ENCODE data around the gene FAM50A. TPM values are rescaled to one million over a fixed set of nuclear protein-coding genes. Genes with fewer than 3 reads are reported as not detected.

FAM50A gene
- total and polyA plus RNA-seq, 2 donors (not counting 1 experiment from before 2014, with no cell fraction given) = 80.1 to 117 TPM

Other genes with a start within 250 kb of the FAM50A start
- gene OPN1MW2, start 224.4 kb upstream of the FAM50A start, total RNA-seq = not detected in 2 replicates
- not detected in 2 replicates for gene OPN1MW2, start 224.4 kb upstream of the FAM50A start, polyA plus RNA-seq
- not detected in 2 replicates for gene OPN1MW3, start 186.6 kb upstream of the FAM50A start, total RNA-seq
- not detected in 2 replicates for gene OPN1MW3, start 186.6 kb upstream of the FAM50A start, polyA plus RNA-seq
- not detected in 2 replicates for gene TEX28, start 149.0 kb upstream of the FAM50A start, total RNA-seq
- not detected in 2 replicates for gene TEX28, start 149.0 kb upstream of the FAM50A start, polyA plus RNA-seq
- gene TKTL1, start 148.3 kb upstream of the FAM50A start, total RNA-seq = not detected in 2 replicates
- not detected in 2 replicates for gene TKTL1, start 148.3 kb upstream of the FAM50A start, polyA plus RNA-seq
- gene FLNA, start 69.5 kb upstream of the FAM50A start, total RNA-seq = 2,298 and 2,728 TPM in 2 replicates
- gene FLNA, start 69.5 kb upstream of the FAM50A start, polyA plus RNA-seq = 654 and 799 TPM in 2 replicates
- gene EMD, start 64.8 kb upstream of the FAM50A start, total RNA-seq = 23.4 and 26.4 TPM in 2 replicates
- 72.1 and 82.4 TPM in 2 replicates for gene EMD, start 64.8 kb upstream of the FAM50A start, polyA plus RNA-seq
- 2,291 and 2,319 TPM in 2 replicates for gene RPL10, start 45.8 kb upstream of the FAM50A start, total RNA-seq
- 4,015 and 4,527 TPM in 2 replicates for gene RPL10, start 45.8 kb upstream of the FAM50A start, polyA plus RNA-seq
- gene DNASE1L1, start 34.9 kb upstream of the FAM50A start, total RNA-seq = 13.9 and 38.5 TPM in 2 replicates
- gene DNASE1L1, start 34.9 kb upstream of the FAM50A start, polyA plus RNA-seq = 11.3 and 13.6 TPM in 2 replicates
- 17.7 and 21.6 TPM in 2 replicates for gene TAFAZZIN, start 32.6 kb upstream of the FAM50A start, total RNA-seq
- gene TAFAZZIN, start 32.6 kb upstream of the FAM50A start, polyA plus RNA-seq = 11.2 and 12.1 TPM in 2 replicates
- gene ATP6AP1, start 15.5 kb upstream of the FAM50A start, total RNA-seq = 38.8 and 59.8 TPM in 2 replicates
- 86.9 and 89.7 TPM in 2 replicates for gene ATP6AP1, start 15.5 kb upstream of the FAM50A start, polyA plus RNA-seq
- gene GDI1, start 7.0 kb upstream of the FAM50A start, total RNA-seq = 53.2 and 86.5 TPM in 2 replicates
- 134 and 162 TPM in 2 replicates for gene GDI1, start 7.0 kb upstream of the FAM50A start, polyA plus RNA-seq
- gene PLXNA3, start 14.1 kb downstream of the FAM50A start, total RNA-seq = 11.6 and 17.8 TPM in 2 replicates
- 18.4 and 24.3 TPM in 2 replicates for gene PLXNA3, start 14.1 kb downstream of the FAM50A start, polyA plus RNA-seq
- 13.4 and 20.5 TPM in 2 replicates for gene LAGE3, start 35.1 kb downstream of the FAM50A start, total RNA-seq
- gene LAGE3, start 35.1 kb downstream of the FAM50A start, polyA plus RNA-seq = 6.1 and 6.4 TPM in 2 replicates
- 39.5 and 42.8 TPM in 2 replicates for gene UBL4A, start 42.5 kb downstream of the FAM50A start, total RNA-seq
- gene UBL4A, start 42.5 kb downstream of the FAM50A start, polyA plus RNA-seq = 17.9 and 21.7 TPM in 2 replicates
- gene SLC10A3, start 46.5 kb downstream of the FAM50A start, total RNA-seq = 13.9 and 15.2 TPM in 2 replicates
- gene SLC10A3, start 46.5 kb downstream of the FAM50A start, polyA plus RNA-seq = 15.5 and 16.0 TPM in 2 replicates
- gene FAM3A, start 72.1 kb downstream of the FAM50A start, total RNA-seq = 30.0 and 30.2 TPM in 2 replicates
- gene FAM3A, start 72.1 kb downstream of the FAM50A start, polyA plus RNA-seq = 16.5 and 17.3 TPM in 2 replicates
- gene G6PD, start 102.7 kb downstream of the FAM50A start, total RNA-seq = 52.1 and 86.2 TPM in 2 replicates
- gene G6PD, start 102.7 kb downstream of the FAM50A start, polyA plus RNA-seq = 109 and 229 TPM in 2 replicates
- gene IKBKG, start 103.5 kb downstream of the FAM50A start, total RNA-seq = 8.7 and 20.1 TPM in 2 replicates
- 14.8 and 27.8 TPM in 2 replicates for gene IKBKG, start 103.5 kb downstream of the FAM50A start, polyA plus RNA-seq
- gene CTAG1A, start 141.0 kb downstream of the FAM50A start, total RNA-seq = not detected in 2 replicates
- not detected in 2 replicates for gene CTAG1A, start 141.0 kb downstream of the FAM50A start, polyA plus RNA-seq
- gene CTAG1B, start 175.1 kb downstream of the FAM50A start, total RNA-seq = not detected in 2 replicates
- not detected in 2 replicates for gene CTAG1B, start 175.1 kb downstream of the FAM50A start, polyA plus RNA-seq
- gene CTAG2, start 209.4 kb downstream of the FAM50A start, total RNA-seq = not detected in 2 replicates
- not detected in 2 replicates for gene CTAG2, start 209.4 kb downstream of the FAM50A start, polyA plus RNA-seq

Data from fibroblast of lung (primary cell).